NB4 (cell line): ENCODE results near the gene RSPH3.
"Not testable (repeated sequence)": the region's sequence is repeated elsewhere in the genome, so short reads cannot be mapped to it uniquely, and the experiment has no call there.

Experiments
- DNase-seq: peaks from one replicate; pipeline ENCODE4 v3.0.0; 2010; ENCODE audit warnings: low read depth
- H3K4me3 ChIP-seq: one replicate; pipeline ENCODE4 v1.5.1; 2011; ENCODE audit warnings: mild to moderate bottlenecking, low read depth, low read length, moderate library complexity
- CTCF ChIP-seq: IDR thresholded peaks from one replicate; pipeline ENCODE4 v1.5.1; 2012; ENCODE audit warnings: low read depth, low read length
- MAX ChIP-seq: IDR thresholded peaks from 2 replicates; pipeline ENCODE4 v1.6.1; 2011; ENCODE audit warnings: low read depth, low read length
- MYC ChIP-seq: IDR thresholded peaks from 2 replicates; pipeline ENCODE4 v1.6.1; 2011; ENCODE audit warnings: low read depth, low read length
- POLR2A ChIP-seq: IDR thresholded peaks from 2 replicates; pipeline ENCODE4 v1.6.1; 2011; ENCODE audit warnings: mild to moderate bottlenecking; ENCODE audit not compliant: insufficient read length; ENCODE audit errors: extremely low read depth

The RSPH3 gene

GRCh38 chr6:159030168-159030567, 30.2 kb upstream of the RSPH3 start:
- TF ChIP-seq POLR2A (no peak), CTCF (no peak), MAX (no peak), MYC (no peak)
- H3K4me3 ChIP-seq: no peak overlapping the region
- DNase-seq: no peak

- not testable (repeated sequence) for DNase-seq, H3K4me3 ChIP-seq
Measured at GRCh38 chr6:159025224-159025623, 25.2 kb upstream of the RSPH3 start.

GRCh38 chr6:159023893-159024292, 23.9 kb upstream of the RSPH3 start:
- TF ChIP-seq POLR2A (no peak), MAX (no peak), CTCF (no peak), MYC (no peak)
- DNase-seq: no peak
- H3K4me3 ChIP-seq: no peak overlapping the region

- TF ChIP-seq MAX (no peak), POLR2A (no peak), CTCF (no peak), MYC (no peak)
- DNase-seq: no peak
- H3K4me3 ChIP-seq: no peak overlapping the region
Measured at GRCh38 chr6:159020011-159020410, 20.0 kb upstream of the RSPH3 start.

GRCh38 chr6:159017757-159018559, 18.0 kb upstream of the RSPH3 start:
- TF ChIP-seq CTCF: no peak
- no peak for TF ChIP-seq MYC
- no peak for TF ChIP-seq POLR2A
- no peak for TF ChIP-seq MAX
- no peak overlapping the region for H3K4me3 ChIP-seq
- no peak for DNase-seq

GRCh38 chr6:159014406-159014805, 14.4 kb upstream of the RSPH3 start:
- no peak overlapping the region for H3K4me3 ChIP-seq
- no peak for DNase-seq
- no peak for TF ChIP-seq POLR2A
- TF ChIP-seq MAX: no peak
- no peak for TF ChIP-seq MYC
- TF ChIP-seq CTCF: no peak
